PC-9 (cell line): Measurements from ENCODE around the gene SMURF1.

Experiments
- EZH2 ChIP-seq: fragments of 200-600 bp; sonication (generic); IDR thresholded peaks from 2 replicates; pipeline ENCODE4 v1.8.0; 2017; ENCODE audit warnings: antibody characterized with exemption, low read depth
- TF ChIP-seq, protein P1 (sequence below): fragments of 200-600 bp; sonication (generic); conservative IDR thresholded peaks from 2 replicates; pipeline ENCODE4 v1.6.1; 2017; ENCODE audit warnings: mixed run types, antibody characterized with exemption, mild to moderate bottlenecking, moderate library complexity

- no peak for TF ChIP-seq EZH2
- TF ChIP-seq, protein P1, sequence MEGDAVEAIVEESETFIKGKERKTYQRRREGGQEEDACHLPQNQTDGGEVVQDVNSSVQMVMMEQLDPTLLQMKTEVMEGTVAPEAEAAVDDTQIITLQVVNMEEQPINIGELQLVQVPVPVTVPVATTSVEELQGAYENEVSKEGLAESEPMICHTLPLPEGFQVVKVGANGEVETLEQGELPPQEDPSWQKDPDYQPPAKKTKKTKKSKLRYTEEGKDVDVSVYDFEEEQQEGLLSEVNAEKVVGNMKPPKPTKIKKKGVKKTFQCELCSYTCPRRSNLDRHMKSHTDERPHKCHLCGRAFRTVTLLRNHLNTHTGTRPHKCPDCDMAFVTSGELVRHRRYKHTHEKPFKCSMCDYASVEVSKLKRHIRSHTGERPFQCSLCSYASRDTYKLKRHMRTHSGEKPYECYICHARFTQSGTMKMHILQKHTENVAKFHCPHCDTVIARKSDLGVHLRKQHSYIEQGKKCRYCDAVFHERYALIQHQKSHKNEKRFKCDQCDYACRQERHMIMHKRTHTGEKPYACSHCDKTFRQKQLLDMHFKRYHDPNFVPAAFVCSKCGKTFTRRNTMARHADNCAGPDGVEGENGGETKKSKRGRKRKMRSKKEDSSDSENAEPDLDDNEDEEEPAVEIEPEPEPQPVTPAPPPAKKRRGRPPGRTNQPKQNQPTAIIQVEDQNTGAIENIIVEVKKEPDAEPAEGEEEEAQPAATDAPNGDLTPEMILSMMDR: no peak
Measured at GRCh38 chr7:99016196-99016595, 127.7 kb downstream of the SMURF1 start.
